Stimulated activated CD4-positive, alpha-beta T cell treated with anti-CD3 and anti-CD28 coated beads, Interleukin-4, amount 100 ng/mL, for 4 hours (primary cell): Measurements from ENCODE around the gene AQP6.

Source experiments
- DNase-seq, 2 experiments: peaks; one replicate each; pipeline ENCODE4 v3.0.0-alpha.2; 2020

Gene AQP6

GRCh38 chr12:49957570-49957967 is 15.2 kb upstream of the AQP6 start:
- DNase-seq = no peak

- no peak for DNase-seq
Measured at GRCh38 chr12:49959685-49960473, 12.9 kb upstream of the AQP6 start.

- no peak for DNase-seq
Measured at GRCh38 chr12:49960474-49961110, 12.2 kb upstream of the AQP6 start.

- DNase-seq = no peak
Measured at GRCh38 chr12:49961111-49961922, 11.4 kb upstream of the AQP6 start, which contains the start of gene AQP5. AQP5 (plus strand) TSS chr12:49961872; CDS start chr12:49962018, 146 bp downstream.

- no peak for DNase-seq
Measured at GRCh38 chr12:49961993-49962764, 10.6 kb upstream of the AQP6 start.

- no peak for DNase-seq
Measured at GRCh38 chr12:49962861-49963765, 9.6 kb upstream of the AQP6 start.

- no peak for DNase-seq
Measured at GRCh38 chr12:49963976-49964815, 8.6 kb upstream of the AQP6 start.

GRCh38 chr12:49964849-49965624 is 7.7 kb upstream of the AQP6 start:
- no peak for DNase-seq

GRCh38 chr12:49965836-49966235 is 6.9 kb upstream of the AQP6 start:
- DNase-seq = no peak

- no peak for DNase-seq
Measured at GRCh38 chr12:49966511-49967041, 6.2 kb upstream of the AQP6 start.

- DNase-seq = peak; percentile 82 to 96
Measured at GRCh38 chr12:49967042-49967776, 5.5 kb upstream of the AQP6 start.

GRCh38 chr12:49967777-49968250 is 4.9 kb upstream of the AQP6 start:
- no peak for DNase-seq

GRCh38 chr12:49968471-49968870 is 4.3 kb upstream of the AQP6 start:
- DNase-seq = no peak

- DNase-seq = no peak
Measured at GRCh38 chr12:49969027-49969426, 3.7 kb upstream of the AQP6 start.

- no peak for DNase-seq
Measured at GRCh38 chr12:49969651-49970429, 2.9 kb upstream of the AQP6 start.

GRCh38 chr12:49970658-49971057 is 2.1 kb upstream of the AQP6 start:
- no peak for DNase-seq

GRCh38 chr12:49971141-49971540 is 1.6 kb upstream of the AQP6 start:
- DNase-seq = no peak

- no peak for DNase-seq
Measured at GRCh38 chr12:49972129-49972528, 618 bp upstream of the AQP6 start.
